H1 (cell line): Measurements from ENCODE around the gene SCAMP4.

Experiments
- FOSL1 ChIP-seq: IDR thresholded peaks from 2 replicates; pipeline ENCODE4 v1.6.1; 2011; ENCODE audit warnings: mild to moderate bottlenecking, low read depth, low read length, moderate library complexity; ENCODE audit not compliant: insufficient read depth
- POLR2A ChIP-seq, 2 experiments: IDR thresholded peaks; 1 replicate in 1 of 2; 2 replicates in 1 of 2; pipeline ENCODE4 v1.6.1; 2011; ENCODE audit warnings: low read depth in 2 of 2, low read length in 2 of 2, mild to moderate bottlenecking in 2 of 2; ENCODE audit errors: control extremely low read depth in 1 of 2
- RFX5 ChIP-seq: IDR thresholded peaks from 2 replicates; pipeline ENCODE4 v1.6.1; 2011; ENCODE audit warnings: low read depth, low read length, improper control_type of control experiment, borderline replicate concordance
- SP1 ChIP-seq: IDR thresholded peaks from 2 replicates; pipeline ENCODE4 v1.6.1; 2011; ENCODE audit warnings: low read depth, low read length
- ZNF274 ChIP-seq: IDR thresholded peaks from 2 replicates; pipeline ENCODE4 v1.7.0; 2012; ENCODE audit warnings: low read length, borderline replicate concordance; ENCODE audit errors: extremely low read depth
- TF ChIP-seq, protein P1 (sequence below), 3 experiments: IDR thresholded peaks; 1 replicate in 2 of 3; 2 replicates in 1 of 3; pipeline versions ENCODE4 v1.5.1 to v1.6.1; 2011; ENCODE audit warnings: low read length in 3 of 3, mild to moderate bottlenecking in 3 of 3, inconsistent platforms in 2 of 3, low read depth in 1 of 3, moderate library complexity in 1 of 3; ENCODE audit not compliant: insufficient read depth in 1 of 3; ENCODE audit errors: control extremely low read depth in 1 of 3

GRCh38 chr19:1914826-1915341, 9.7 kb downstream of the SCAMP4 start:
- TF ChIP-seq POLR2A (IDR thresholded peaks at IDR 0.05; ENCODE audit: control extremely low read depth in 1 of 2, low read depth in 2 of 2, low read length in 2 of 2) (no peak), RFX5 (no peak), FOSL1 (no peak), SP1 (no peak), ZNF274 (no peak)
- TF ChIP-seq, protein P1, sequence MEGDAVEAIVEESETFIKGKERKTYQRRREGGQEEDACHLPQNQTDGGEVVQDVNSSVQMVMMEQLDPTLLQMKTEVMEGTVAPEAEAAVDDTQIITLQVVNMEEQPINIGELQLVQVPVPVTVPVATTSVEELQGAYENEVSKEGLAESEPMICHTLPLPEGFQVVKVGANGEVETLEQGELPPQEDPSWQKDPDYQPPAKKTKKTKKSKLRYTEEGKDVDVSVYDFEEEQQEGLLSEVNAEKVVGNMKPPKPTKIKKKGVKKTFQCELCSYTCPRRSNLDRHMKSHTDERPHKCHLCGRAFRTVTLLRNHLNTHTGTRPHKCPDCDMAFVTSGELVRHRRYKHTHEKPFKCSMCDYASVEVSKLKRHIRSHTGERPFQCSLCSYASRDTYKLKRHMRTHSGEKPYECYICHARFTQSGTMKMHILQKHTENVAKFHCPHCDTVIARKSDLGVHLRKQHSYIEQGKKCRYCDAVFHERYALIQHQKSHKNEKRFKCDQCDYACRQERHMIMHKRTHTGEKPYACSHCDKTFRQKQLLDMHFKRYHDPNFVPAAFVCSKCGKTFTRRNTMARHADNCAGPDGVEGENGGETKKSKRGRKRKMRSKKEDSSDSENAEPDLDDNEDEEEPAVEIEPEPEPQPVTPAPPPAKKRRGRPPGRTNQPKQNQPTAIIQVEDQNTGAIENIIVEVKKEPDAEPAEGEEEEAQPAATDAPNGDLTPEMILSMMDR (IDR thresholded peaks at IDR 0.05; ENCODE audit: control extremely low read depth in 1 of 3, insufficient read depth in 1 of 3, low read depth in 1 of 3, low read length in 3 of 3) = no peak
